HG03432 (cell line): ENCODE data around the gene RAB25.
"Not testable (repeated sequence)": the region's sequence is repeated elsewhere in the genome, so short reads cannot be mapped to it uniquely, and the experiment has no call there.

ENCODE experiments used
- ATAC-seq: cut with Tn5 transposase; IDR thresholded peaks from one replicate; pipeline ENCODE4 v1.9.1; 2021; ENCODE audit warnings: mild to moderate bottlenecking, moderate library complexity; ENCODE audit not compliant: unreplicated experiment

Gene RAB25

DNA sequence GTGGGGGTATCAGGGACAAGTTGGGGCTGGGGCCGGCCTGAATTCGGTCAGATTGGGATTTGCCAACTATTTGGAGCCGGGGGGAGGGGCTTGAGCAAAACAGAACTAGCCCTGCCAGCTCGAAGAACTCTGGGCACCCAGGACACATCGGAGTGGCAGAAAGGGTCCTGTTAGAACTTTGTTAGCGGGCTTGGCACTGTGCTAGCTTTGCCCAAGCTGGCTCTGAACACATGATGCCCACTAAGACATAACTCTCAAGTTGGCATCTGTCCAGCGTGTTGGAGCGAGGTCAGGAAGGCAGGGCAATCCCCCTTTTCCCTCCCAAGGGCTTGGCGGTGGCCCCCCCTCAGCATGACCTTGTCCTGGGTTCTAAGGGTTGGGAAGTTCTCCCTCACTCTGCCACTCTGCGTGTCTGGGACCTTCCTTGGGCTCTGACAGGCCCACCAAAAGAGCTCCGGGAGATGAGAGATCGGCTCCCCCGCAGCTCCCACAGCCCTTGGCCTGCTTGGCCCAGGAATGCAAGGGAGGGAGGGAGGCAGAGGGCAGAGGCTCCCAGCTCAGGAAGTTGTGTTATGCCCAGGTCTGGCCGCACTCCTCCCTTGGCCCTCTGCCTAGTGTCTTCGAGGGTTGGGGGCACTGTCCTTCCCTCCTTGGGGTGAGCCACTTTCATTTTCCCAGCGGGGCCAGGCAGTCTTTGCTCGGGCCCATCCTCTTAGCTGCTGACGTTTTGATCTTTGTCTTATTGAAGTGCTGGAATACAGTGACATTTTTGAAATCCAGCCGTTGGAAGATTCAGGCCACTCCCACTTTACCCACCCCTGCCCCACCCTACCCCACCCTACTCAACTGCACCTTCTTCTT, 54.8 kb downstream of the RAB25 start:
- no peak for ATAC-seq

GRCh38 chr1:156116731-156117130, 55.8 kb downstream of the RAB25 start:
- ATAC-seq: not testable (repeated sequence)

GRCh38 chr1:156117414-156118176, 56.6 kb downstream of the RAB25 start:
- ATAC-seq: no peak

GRCh38 chr1:156118177-156118868, 57.4 kb downstream of the RAB25 start:
- no peak for ATAC-seq

GRCh38 chr1:156119503-156120209, 58.7 kb downstream of the RAB25 start:
- no peak for ATAC-seq
